Glutamatergic neuron (in vitro differentiated cells): Measurements from ENCODE around the gene HIRA. TPM values are rescaled to one million over a fixed set of nuclear protein-coding genes. Genes with fewer than 3 reads are reported as not detected.

Source experiments
- DNase-seq: peaks from one replicate; pipeline ENCODE4 v3.0.0; 2022
- H3K27ac Mint-ChIP-seq: one replicate; pipeline ENCODE4 v1.8.0; 2020; ENCODE audit warnings: mild to moderate bottlenecking, mixed read lengths, inconsistent platforms; ENCODE audit not compliant: unreplicated experiment
- H3K27me3 Mint-ChIP-seq: one replicate; pipeline ENCODE4 v1.8.0; 2020; ENCODE audit warnings: mild to moderate bottlenecking, moderate library complexity, mixed read lengths, inconsistent platforms; ENCODE audit not compliant: unreplicated experiment
- H3K36me3 Mint-ChIP-seq: one replicate; pipeline ENCODE4 v1.8.0; 2020; ENCODE audit warnings: mild to moderate bottlenecking, mixed read lengths, inconsistent platforms; ENCODE audit not compliant: unreplicated experiment
- H3K4me1 Mint-ChIP-seq: one replicate; pipeline ENCODE4 v1.8.0; 2020; ENCODE audit warnings: mild to moderate bottlenecking, low read depth, mixed read lengths, inconsistent platforms; ENCODE audit not compliant: unreplicated experiment
- H3K4me3 Mint-ChIP-seq: one replicate; pipeline ENCODE4 v1.8.0; 2020; ENCODE audit warnings: mild to moderate bottlenecking, mixed read lengths, inconsistent platforms; ENCODE audit not compliant: unreplicated experiment
- H3K9me3 Mint-ChIP-seq: one replicate; pipeline ENCODE4 v1.8.0; 2020; ENCODE audit warnings: mild to moderate bottlenecking, moderate library complexity, mixed read lengths, inconsistent platforms; ENCODE audit not compliant: unreplicated experiment
- CTCF ChIP-seq: fragments of 200-600 bp; sonication (generic); IDR thresholded peaks from one replicate; pipeline ENCODE4 v1.5.0; 2021; ENCODE audit not compliant: partially characterized antibody, unreplicated experiment
- total RNA-seq: library from RNA; stranded (reverse); fragmentation: NEBNext Ultra II Directional; extraction: Animal tissue kit (Norgen Biotek cat#: 25700); gene quantifications from one replicate; pipeline ENCODE4 v1.2.1, GENCODE V29; 2021; ENCODE audit not compliant: unreplicated experiment

HIRA gene
- total RNA-seq, 1 donor from 2014 or later: 51.0 TPM

DNA sequence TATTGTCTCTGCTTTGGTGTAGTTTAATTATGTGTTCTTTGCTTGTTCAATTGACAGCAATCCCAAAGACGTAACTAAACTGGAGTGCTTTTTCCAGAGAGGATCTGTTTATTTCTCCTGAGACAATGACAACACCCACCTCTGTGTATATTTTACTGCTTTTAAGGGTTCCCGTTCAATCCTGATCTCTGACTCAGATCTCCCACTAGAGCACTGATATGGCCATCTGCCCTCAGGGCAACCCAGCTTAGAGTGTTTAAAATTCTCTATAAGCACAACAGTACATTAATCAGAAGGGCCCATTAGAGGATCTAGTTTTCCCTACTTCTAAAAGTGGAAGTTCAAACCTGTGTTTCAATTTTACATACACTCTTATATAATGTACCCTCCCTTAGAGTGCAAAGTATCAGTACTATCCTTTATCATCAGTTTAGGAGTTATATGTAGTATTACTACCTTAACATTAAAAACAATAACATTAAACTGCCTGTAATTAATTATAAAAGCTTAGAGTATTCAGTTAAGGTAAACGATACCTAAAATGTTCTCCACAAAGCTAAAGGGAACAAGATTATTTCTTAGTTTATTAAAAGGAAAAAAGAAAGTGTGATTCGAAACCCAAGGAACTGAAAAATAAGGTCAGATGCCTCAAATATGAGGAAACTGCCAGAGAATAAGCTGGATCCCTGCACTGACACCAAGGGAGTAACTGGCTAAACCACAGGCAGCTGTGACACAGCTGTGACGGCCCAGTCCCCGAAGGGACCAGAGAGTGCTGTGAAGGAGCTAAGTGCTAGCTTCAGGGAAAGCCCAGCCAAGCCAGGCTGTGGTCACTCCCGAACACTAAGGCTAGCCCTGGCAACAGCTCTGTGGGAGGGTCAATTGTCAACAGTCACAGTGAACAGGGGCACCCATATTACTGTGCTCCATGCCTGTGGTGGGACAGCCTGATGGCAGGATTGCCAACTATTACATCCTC lies 32.2 kb upstream of the HIRA start:
- H3K4me3 Mint-ChIP-seq: peak overlapping the region; percentile 60
- no peaks in the 10 kb centered on the region for H3K36me3 Mint-ChIP-seq
- H3K27me3 Mint-ChIP-seq: peaks cover 8% of the 10 kb centered on the region
- H3K27ac Mint-ChIP-seq: peak overlapping the region; percentile 91
- H3K9me3 Mint-ChIP-seq: peaks cover 2% of the 10 kb centered on the region
- TF ChIP-seq CTCF: no peak
- H3K4me1 Mint-ChIP-seq: peaks cover 13% of the 10 kb centered on the region
- peak; percentile 86 for DNase-seq

DNA sequence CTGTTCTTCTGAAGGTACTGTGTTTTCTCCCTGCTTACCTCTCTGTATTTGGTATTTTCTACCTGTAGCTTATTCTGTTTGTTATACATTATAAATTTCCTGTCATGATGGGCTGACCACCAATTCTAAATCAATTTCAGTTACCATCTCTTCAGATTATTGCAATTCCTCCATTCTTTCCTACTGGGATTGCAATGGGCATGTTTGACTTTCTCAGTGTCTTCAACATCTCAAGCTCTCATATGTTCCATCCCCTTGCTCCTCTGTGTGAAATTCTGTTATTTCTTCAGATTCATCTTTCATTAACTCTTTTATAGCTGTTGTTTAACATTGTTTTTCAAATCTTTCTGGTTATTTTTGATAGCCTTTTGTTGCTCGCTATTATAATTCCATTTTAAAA lies 31.5 kb upstream of the HIRA start:
- no peak for DNase-seq
- peak overlapping the region; percentile 59 for H3K4me3 Mint-ChIP-seq
- peak overlapping the region; percentile 91 for H3K27ac Mint-ChIP-seq
- no peaks in the 10 kb centered on the region for H3K36me3 Mint-ChIP-seq
- TF ChIP-seq CTCF: no peak
- H3K9me3 Mint-ChIP-seq: peaks cover 2% of the 10 kb centered on the region
- H3K4me1 Mint-ChIP-seq: peaks cover 13% of the 10 kb centered on the region
- peaks cover 8% of the 10 kb centered on the region for H3K27me3 Mint-ChIP-seq

- H3K27ac Mint-ChIP-seq: no peak overlapping the region
- no peak for TF ChIP-seq CTCF
- H3K27me3 Mint-ChIP-seq: peaks cover 5% of the 10 kb centered on the region
- no peak for DNase-seq
- H3K4me3 Mint-ChIP-seq: no peak overlapping the region
- no peaks in the 10 kb centered on the region for H3K36me3 Mint-ChIP-seq
- H3K9me3 Mint-ChIP-seq: peaks cover 2% of the 10 kb centered on the region
- peaks cover 13% of the 10 kb centered on the region for H3K4me1 Mint-ChIP-seq
Measured at GRCh38 chr22:19461506-19461905, 30.0 kb upstream of the HIRA start.

DNA sequence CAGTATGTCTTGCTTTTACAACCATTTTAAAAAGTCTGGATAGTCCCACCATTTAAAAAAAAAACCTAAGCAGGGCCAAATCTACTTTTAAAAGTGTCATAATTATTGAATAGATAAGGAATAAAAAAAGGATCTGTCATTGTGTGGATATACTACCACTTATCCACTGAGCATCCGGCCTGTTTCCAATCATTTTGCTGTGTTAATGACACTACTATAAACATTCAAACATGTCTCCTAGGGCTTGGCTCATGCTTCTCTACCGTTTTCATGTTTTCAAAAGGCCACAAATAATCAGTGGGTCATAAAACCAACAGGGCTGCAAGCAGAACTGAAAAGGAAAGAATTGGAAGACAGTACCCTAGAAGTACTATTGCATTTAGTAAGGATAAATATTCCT lies 28.5 kb upstream of the HIRA start:
- peaks cover 13% of the 10 kb centered on the region for H3K4me1 Mint-ChIP-seq
- no peaks in the 10 kb centered on the region for H3K27me3 Mint-ChIP-seq
- DNase-seq: no peak
- no peak overlapping the region for H3K27ac Mint-ChIP-seq
- no peaks in the 10 kb centered on the region for H3K36me3 Mint-ChIP-seq
- no peak overlapping the region for H3K4me3 Mint-ChIP-seq
- no peak for TF ChIP-seq CTCF
- peaks cover 5% of the 10 kb centered on the region for H3K9me3 Mint-ChIP-seq

- Mint-ChIP-seq H3K36me3 (no peaks in the 10 kb centered on the region), H3K27ac (no peak overlapping the region), H3K27me3 (no peaks in the 10 kb centered on the region), H3K4me1 (peaks cover 3% of the 10 kb centered on the region), H3K9me3 (peaks cover 3% of the 10 kb centered on the region), H3K4me3 (no peak overlapping the region)
- DNase-seq: no peak
- TF ChIP-seq CTCF: no peak
Measured at GRCh38 chr22:19457828-19458428, 26.4 kb upstream of the HIRA start.
